ENCODE data around the gene MAP2K5.

GRCh38 chr15:67786646-67787045 is 244.1 kb downstream of the MAP2K5 start:
- TF ChIP-seq POLR2A (IDR thresholded peaks at IDR 0.05; ENCODE audit: low read length) (no peak), GATA1 (IDR thresholded peaks at IDR 0.05; ENCODE audit: low read depth, low read length) (no peak)
